OCI-LY3 (cell line): ENCODE measurements around the gene ZNF329.
A peak's percentile ranks its signal among the peaks of the same experiment; 100 is the strongest.

ENCODE experiments used
- H2AFZ ChIP-seq: fragments of 200-600, 300-600 bp; shearing (Covaris generic); 2 replicates; pipeline ENCODE4 v1.6.0; 2014; ENCODE audit warnings: antibody characterized with exemption, low read depth, low read length
- H3K27ac ChIP-seq: fragments of 200-600, 300-600 bp; sonication (generic); 2 replicates; pipeline ENCODE4 v1.5.1; 2014; ENCODE audit warnings: mild to moderate bottlenecking, low read length, moderate library complexity, mixed read lengths
- H3K27me3 ChIP-seq: fragments of 200-600, 300-600 bp; sonication (generic); 2 replicates; pipeline ENCODE4 v1.6.1; 2014; ENCODE audit warnings: low read depth, low read length, mixed read lengths
- H3K36me3 ChIP-seq: fragments of 200-600, 300-600 bp; sonication (generic); replicated peaks from 2 replicates; pipeline ENCODE3; 2014; ENCODE audit warnings: low read depth, low read length, mixed read lengths
- H3K4me1 ChIP-seq: fragments of 300-600, 200-600 bp; sonication (generic); 2 replicates; pipeline ENCODE4 v1.6.1; 2014; ENCODE audit warnings: low read length, mixed read lengths
- H3K4me2 ChIP-seq: fragments of 200-600, 300-600 bp; sonication (generic); 2 replicates; pipeline ENCODE4 v1.6.1; 2014; ENCODE audit warnings: low read length, mixed read lengths
- H3K4me3 ChIP-seq: fragments of 300-600, 200-600 bp; sonication (generic); 2 replicates; pipeline ENCODE4 v1.5.1; 2014; ENCODE audit warnings: antibody characterized with exemption, mild to moderate bottlenecking, low read length, moderate library complexity
- H3K79me2 ChIP-seq: fragments of 300-600, 200-600 bp; shearing (Covaris generic); 2 replicates; pipeline ENCODE4 v1.6.1; 2014; ENCODE audit warnings: mild to moderate bottlenecking, low read length, mixed read lengths
- H3K9ac ChIP-seq: fragments of 300-600, 200-600 bp; shearing (Covaris generic); 2 replicates; pipeline ENCODE4 v1.6.0; 2014; ENCODE audit warnings: mild to moderate bottlenecking, low read length, moderate library complexity
- H3K9me3 ChIP-seq: fragments of 200-600, 300-600 bp; shearing (Covaris generic); 2 replicates; pipeline ENCODE4 v1.6.1; 2014; ENCODE audit warnings: low read length, mixed read lengths; ENCODE audit not compliant: insufficient read depth
- H4K20me1 ChIP-seq: fragments of 200-600, 300-600 bp; sonication (generic); 2 replicates; pipeline ENCODE4 v1.6.1; 2016; ENCODE audit warnings: low read length, mixed read lengths; ENCODE audit not compliant: insufficient read depth
- EZH2phosphoT487 ChIP-seq: fragments of 200-600 bp; shearing (Covaris generic); IDR thresholded peaks from 2 replicates; pipeline ENCODE4 v1.6.1; 2018; ENCODE audit warnings: antibody characterized with exemption, mixed run types, low read depth
- TF ChIP-seq, protein P1 (sequence below): fragments of 200-600, 300-600 bp; sonication (generic); IDR thresholded peaks from 2 replicates; pipeline ENCODE4 v1.5.1; 2014; ENCODE audit warnings: antibody characterized with exemption, low read length, low read depth

ZNF329 gene

GRCh38 chr19:58150328-58150921 is at the start of gene ZNF329:
ZNF329 (minus strand) TSS chr19:58150789; CDS start chr19:58129503, 21,286 bp downstream.
- Histone ChIP-seq H3K4me2 (peak within 1 kb of the TSS; percentile 81), H3K27ac (peak within 1 kb of the TSS; percentile 53), H2AFZ (peak within 1 kb of the TSS; percentile 98)

DNA sequence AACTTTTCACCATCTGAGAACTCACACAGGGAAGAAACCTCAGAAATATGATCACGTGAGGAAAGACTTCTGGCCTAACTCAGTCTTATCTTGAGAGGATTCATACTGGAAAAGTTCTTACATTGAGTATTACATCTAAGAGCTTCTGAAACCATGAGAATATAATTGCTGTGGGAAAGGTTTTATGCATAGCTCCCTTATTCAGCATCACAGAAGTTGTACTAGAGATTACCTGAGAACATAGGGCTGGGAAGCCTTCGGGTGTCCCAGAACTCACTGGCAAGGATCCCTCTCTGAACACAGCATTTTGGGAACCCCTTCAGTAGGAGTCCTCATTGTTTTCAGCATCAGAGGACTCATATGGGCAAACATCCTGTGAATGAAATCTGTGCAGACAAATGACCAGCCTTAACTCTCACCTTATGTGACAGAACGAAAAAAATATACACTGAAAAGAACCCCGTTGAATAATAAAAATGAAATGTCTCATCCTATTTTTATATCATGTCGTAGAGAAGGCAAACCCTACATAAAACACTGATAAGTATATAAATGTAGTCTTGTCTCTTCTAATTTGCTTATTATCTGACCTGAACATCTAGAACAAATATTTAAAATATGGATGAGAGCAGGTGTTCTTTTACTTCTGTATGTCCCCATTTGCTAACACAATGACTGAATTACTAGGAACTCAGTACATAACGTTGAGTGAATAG is 46.5 kb upstream of the ZNF329 start:
- no peak overlapping the region for H3K4me2 ChIP-seq
- peaks cover 86% of the 10 kb centered on the region for H3K36me3 ChIP-seq
- no peak overlapping the region for H3K4me3 ChIP-seq
- H3K4me1 ChIP-seq = no peaks in the 10 kb centered on the region
- TF ChIP-seq, protein P1, sequence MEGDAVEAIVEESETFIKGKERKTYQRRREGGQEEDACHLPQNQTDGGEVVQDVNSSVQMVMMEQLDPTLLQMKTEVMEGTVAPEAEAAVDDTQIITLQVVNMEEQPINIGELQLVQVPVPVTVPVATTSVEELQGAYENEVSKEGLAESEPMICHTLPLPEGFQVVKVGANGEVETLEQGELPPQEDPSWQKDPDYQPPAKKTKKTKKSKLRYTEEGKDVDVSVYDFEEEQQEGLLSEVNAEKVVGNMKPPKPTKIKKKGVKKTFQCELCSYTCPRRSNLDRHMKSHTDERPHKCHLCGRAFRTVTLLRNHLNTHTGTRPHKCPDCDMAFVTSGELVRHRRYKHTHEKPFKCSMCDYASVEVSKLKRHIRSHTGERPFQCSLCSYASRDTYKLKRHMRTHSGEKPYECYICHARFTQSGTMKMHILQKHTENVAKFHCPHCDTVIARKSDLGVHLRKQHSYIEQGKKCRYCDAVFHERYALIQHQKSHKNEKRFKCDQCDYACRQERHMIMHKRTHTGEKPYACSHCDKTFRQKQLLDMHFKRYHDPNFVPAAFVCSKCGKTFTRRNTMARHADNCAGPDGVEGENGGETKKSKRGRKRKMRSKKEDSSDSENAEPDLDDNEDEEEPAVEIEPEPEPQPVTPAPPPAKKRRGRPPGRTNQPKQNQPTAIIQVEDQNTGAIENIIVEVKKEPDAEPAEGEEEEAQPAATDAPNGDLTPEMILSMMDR = no peak
- no peak for TF ChIP-seq EZH2phosphoT487
- peaks cover 63% of the 10 kb centered on the region for H3K9me3 ChIP-seq
- no peaks in the 10 kb centered on the region for H3K79me2 ChIP-seq
- H3K27me3 ChIP-seq = no peaks in the 10 kb centered on the region
- no peak overlapping the region for H3K9ac ChIP-seq
- no peak overlapping the region for H2AFZ ChIP-seq
- H3K27ac ChIP-seq = no peak overlapping the region
- no peaks in the 10 kb centered on the region for H4K20me1 ChIP-seq

More at GRCh38 chr19:58150328-58150921, at the start of gene ZNF329:
- H3K79me2 ChIP-seq = peaks cover 18% of the 10 kb centered on the region
- H3K9me3 ChIP-seq = peaks cover 25% of the 10 kb centered on the region
- H3K36me3 ChIP-seq = peaks cover 20% of the 10 kb centered on the region
- peak within 1 kb of the TSS; percentile 82 for H3K4me3 ChIP-seq
- peaks cover 10% of the 10 kb centered on the region for H3K4me1 ChIP-seq
- no peaks in the 10 kb centered on the region for H3K27me3 ChIP-seq
- H4K20me1 ChIP-seq = no peaks in the 10 kb centered on the region
- peak within 1 kb of the TSS; percentile 86 for H3K9ac ChIP-seq
- TF ChIP-seq EZH2phosphoT487 = no peak
- TF ChIP-seq, protein P1 = no peak

GRCh38 chr19:58183817-58184215 is 33.2 kb upstream of the ZNF329 start:
- Histone ChIP-seq H3K4me1 (peaks cover 11% of the 10 kb centered on the region), H3K79me2 (peaks cover 12% of the 10 kb centered on the region), H3K9me3 (peaks cover 41% of the 10 kb centered on the region), H3K4me2 (peak overlapping the region; percentile 93), H3K9ac (peak overlapping the region; percentile 97), H3K27ac (peak overlapping the region; percentile 91; the same call in 1 of the 2 replicates), H3K27me3 (no peaks in the 10 kb centered on the region), H4K20me1 (no peaks in the 10 kb centered on the region), H3K36me3 (peaks cover 71% of the 10 kb centered on the region), H3K4me3 (peak overlapping the region; percentile 92), H2AFZ (peak overlapping the region; percentile 97)
- TF ChIP-seq, protein P1 = no peak
- no peak for TF ChIP-seq EZH2phosphoT487

DNA sequence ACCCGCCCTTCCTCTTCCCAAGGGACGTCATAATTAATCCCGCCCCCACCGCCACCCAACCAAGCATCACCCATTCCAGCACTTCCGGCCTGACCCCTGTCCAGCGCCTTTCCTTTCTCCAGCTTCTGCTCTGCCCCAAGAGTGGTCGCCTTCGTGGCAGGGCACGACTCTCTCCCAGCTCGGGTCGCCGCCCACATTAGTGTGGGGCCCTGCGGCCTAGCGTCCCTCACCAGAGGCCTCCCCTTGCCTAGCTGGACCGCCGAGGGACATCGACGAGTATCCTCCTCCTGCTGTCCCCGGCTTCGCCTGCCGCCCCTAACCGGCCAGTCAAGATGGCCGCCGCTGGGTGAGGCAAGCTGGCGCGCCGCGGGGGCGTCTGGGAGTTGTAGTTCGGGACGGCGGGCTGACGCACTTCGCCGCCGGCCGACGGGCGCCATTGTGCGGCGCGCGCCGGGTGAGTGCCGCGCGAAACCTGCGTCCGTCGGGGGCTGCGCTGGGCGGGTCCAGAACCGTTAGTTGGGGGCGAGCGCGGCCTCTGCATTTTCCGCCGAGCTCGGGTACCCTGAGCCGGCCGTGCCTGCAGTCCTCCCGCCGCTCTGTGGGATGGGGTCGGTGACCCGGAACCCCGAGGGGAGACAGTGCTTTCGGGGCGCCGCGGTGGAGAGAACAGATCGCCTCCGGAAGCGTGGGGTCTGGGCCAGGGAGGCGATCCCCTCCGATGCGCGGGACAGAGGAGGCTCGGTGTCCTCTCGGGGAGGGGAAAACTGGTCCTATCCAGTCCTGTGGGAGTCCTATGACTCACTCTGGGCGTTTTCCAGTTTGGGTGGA is 32.6 kb upstream of the ZNF329 start, which contains the start of gene ZNF274:
Gene ZNF274 (plus strand): TSS at position 73 of the 828 bp plus-strand sequence. CDS start 905 bp downstream, outside the sequence.
- H3K9ac ChIP-seq = peak within 1 kb of the TSS; percentile 97
- H2AFZ ChIP-seq = peak within 1 kb of the TSS; percentile 97
- H3K4me2 ChIP-seq = peak within 1 kb of the TSS; percentile 93
- peak within 1 kb of the TSS; percentile 91 for H3K27ac ChIP-seq
- H3K36me3 ChIP-seq = peaks cover 73% of the 10 kb centered on the region
- H4K20me1 ChIP-seq = no peaks in the 10 kb centered on the region
- H3K4me1 ChIP-seq = peaks cover 11% of the 10 kb centered on the region
- no peaks in the 10 kb centered on the region for H3K27me3 ChIP-seq
- TF ChIP-seq, protein P1 = no peak
- no peak for TF ChIP-seq EZH2phosphoT487
- H3K4me3 ChIP-seq = peak within 1 kb of the TSS; percentile 92
- peaks cover 12% of the 10 kb centered on the region for H3K79me2 ChIP-seq
- H3K9me3 ChIP-seq = peaks cover 44% of the 10 kb centered on the region
